NCI-H1092 (cell line): ENCODE data around the gene COL5A1.

Experiments
- DNase-seq: peaks from one replicate; lab custom pipeline; 2025; lab: John Stamatoyannopoulos, UW

The COL5A1 gene

GRCh38 chr9:134875371-134875770 lies 233.8 kb downstream of the COL5A1 start:
- no peak for DNase-seq

- no peak for DNase-seq
Observed at GRCh38 chr9:134877541-134877940, 235.9 kb downstream of the COL5A1 start.

- no peak for DNase-seq
Observed at GRCh38 chr9:134879664-134880483, 238.3 kb downstream of the COL5A1 start.

GRCh38 chr9:134880484-134881312 lies 239.1 kb downstream of the COL5A1 start, which contains the start of gene FCN2:
Gene FCN2, plus strand, starts transcription at chr9:134880810. Its CDS starts 12 bp downstream, at chr9:134880822.
- DNase-seq, result no peak

- no peak for DNase-seq
Observed at GRCh38 chr9:134881313-134881670, 239.7 kb downstream of the COL5A1 start.

- no peak for DNase-seq
Observed at GRCh38 chr9:134882204-134882785, 240.7 kb downstream of the COL5A1 start.

- no peak for DNase-seq
Observed at GRCh38 chr9:134883040-134883782, 241.6 kb downstream of the COL5A1 start.

- DNase-seq, result no peak
Observed at GRCh38 chr9:134884492-134884891, 242.9 kb downstream of the COL5A1 start.

GRCh38 chr9:134885001-134885678 lies 243.5 kb downstream of the COL5A1 start:
- DNase-seq, result no peak

GRCh38 chr9:134885679-134886412 lies 244.2 kb downstream of the COL5A1 start:
- no peak for DNase-seq

- no peak for DNase-seq
Observed at GRCh38 chr9:134886413-134886913, 244.9 kb downstream of the COL5A1 start.

GRCh38 chr9:134887219-134887618 lies 245.6 kb downstream of the COL5A1 start:
- no peak for DNase-seq

- DNase-seq, result no peak
Observed at GRCh38 chr9:134887686-134888602, 246.3 kb downstream of the COL5A1 start.

GRCh38 chr9:134888603-134889190 lies 247.1 kb downstream of the COL5A1 start:
- DNase-seq, result no peak

- no peak for DNase-seq
Observed at GRCh38 chr9:134889386-134890154, 248.0 kb downstream of the COL5A1 start.

- DNase-seq, result no peak
Observed at GRCh38 chr9:134890155-134890495, 248.5 kb downstream of the COL5A1 start.

GRCh38 chr9:134891053-134891452 lies 249.4 kb downstream of the COL5A1 start:
- no peak for DNase-seq

GRCh38 chr9:134891713-134892112 lies 250.1 kb downstream of the COL5A1 start:
- no peak for DNase-seq
